Esophagus mucosa (tissue), 1 donor: ENCODE measurements around the gene GTF2A1L. TPM values are rescaled to one million over a fixed set of nuclear protein-coding genes. Genes with fewer than 3 reads are reported as not detected.

Experiments
- total RNA-seq: library from RNA; stranded (reverse); gene quantifications from one replicate; pipeline ENCODE4 v1.2.4, GENCODE V29; 2023
- donor health status: DM: yes; HTN: yes; CAD: no.

Gene GTF2A1L
- total RNA-seq, 1 donor from 2014 or later, result not detected

Other genes starting within 250 kb of the GTF2A1L start
- gene PPP1R21, start 177.1 kb upstream of the GTF2A1L start, total RNA-seq, result 22.2 TPM
- 2.4 TPM for gene STON1, start 87.7 kb upstream of the GTF2A1L start, total RNA-seq
- not detected for gene LHCGR, start 137.9 kb downstream of the GTF2A1L start, total RNA-seq